Neural cell (in vitro differentiated cells): ENCODE measurements around the gene PTGR1.

Experiments
- EZH2 ChIP-seq: fragments of 200-600, 300-800 bp; shearing (Covaris generic), sonication (generic); IDR thresholded peaks from 2 replicates; pipeline ENCODE4 v1.6.1; 2014; ENCODE audit warnings: antibody characterized with exemption, low read length, borderline replicate concordance, mild to moderate bottlenecking; ENCODE audit not compliant: insufficient read depth, poor library complexity, severe bottlenecking
- TF ChIP-seq, protein P1 (sequence below): fragments of 450-650 bp; IDR thresholded peaks from 2 replicates; pipeline ENCODE4 v1.5.1; 2014; ENCODE audit warnings: antibody characterized with exemption, mild to moderate bottlenecking, moderate library complexity; ENCODE audit not compliant: poor library complexity, severe bottlenecking

DNA sequence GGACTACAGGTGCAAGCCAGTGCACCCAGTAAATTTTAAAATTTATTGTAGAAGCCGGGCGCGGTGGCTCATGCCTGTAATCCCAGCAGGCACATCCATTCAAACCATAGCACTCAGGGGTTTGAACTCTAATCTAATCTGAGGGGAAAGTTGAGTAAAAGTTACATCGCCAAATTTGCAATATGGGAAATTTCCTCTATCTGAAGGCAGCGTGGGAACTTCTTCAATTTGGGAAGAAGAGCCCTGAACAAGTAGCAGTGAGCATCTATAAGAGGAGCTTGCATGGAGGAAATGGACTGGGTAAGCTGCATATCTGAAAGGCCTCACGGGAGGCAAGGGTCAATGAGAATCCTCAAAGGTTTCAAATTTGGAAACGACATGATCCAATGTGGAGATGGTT, 29.0 kb upstream of the PTGR1 start:
- TF ChIP-seq, protein P1, sequence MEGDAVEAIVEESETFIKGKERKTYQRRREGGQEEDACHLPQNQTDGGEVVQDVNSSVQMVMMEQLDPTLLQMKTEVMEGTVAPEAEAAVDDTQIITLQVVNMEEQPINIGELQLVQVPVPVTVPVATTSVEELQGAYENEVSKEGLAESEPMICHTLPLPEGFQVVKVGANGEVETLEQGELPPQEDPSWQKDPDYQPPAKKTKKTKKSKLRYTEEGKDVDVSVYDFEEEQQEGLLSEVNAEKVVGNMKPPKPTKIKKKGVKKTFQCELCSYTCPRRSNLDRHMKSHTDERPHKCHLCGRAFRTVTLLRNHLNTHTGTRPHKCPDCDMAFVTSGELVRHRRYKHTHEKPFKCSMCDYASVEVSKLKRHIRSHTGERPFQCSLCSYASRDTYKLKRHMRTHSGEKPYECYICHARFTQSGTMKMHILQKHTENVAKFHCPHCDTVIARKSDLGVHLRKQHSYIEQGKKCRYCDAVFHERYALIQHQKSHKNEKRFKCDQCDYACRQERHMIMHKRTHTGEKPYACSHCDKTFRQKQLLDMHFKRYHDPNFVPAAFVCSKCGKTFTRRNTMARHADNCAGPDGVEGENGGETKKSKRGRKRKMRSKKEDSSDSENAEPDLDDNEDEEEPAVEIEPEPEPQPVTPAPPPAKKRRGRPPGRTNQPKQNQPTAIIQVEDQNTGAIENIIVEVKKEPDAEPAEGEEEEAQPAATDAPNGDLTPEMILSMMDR: no peak
- no peak for TF ChIP-seq EZH2
